NOMO-1 treated with dmso at 0.1 percent for 144 hours (cell line): ENCODE results near the gene N4BP2L2.

Experiments used
- DNase-seq: peaks from one replicate; lab custom pipeline; 2025; ENCODE audit not compliant: unreplicated experiment; lab: John Stamatoyannopoulos, UW

The N4BP2L2 gene

DNA sequence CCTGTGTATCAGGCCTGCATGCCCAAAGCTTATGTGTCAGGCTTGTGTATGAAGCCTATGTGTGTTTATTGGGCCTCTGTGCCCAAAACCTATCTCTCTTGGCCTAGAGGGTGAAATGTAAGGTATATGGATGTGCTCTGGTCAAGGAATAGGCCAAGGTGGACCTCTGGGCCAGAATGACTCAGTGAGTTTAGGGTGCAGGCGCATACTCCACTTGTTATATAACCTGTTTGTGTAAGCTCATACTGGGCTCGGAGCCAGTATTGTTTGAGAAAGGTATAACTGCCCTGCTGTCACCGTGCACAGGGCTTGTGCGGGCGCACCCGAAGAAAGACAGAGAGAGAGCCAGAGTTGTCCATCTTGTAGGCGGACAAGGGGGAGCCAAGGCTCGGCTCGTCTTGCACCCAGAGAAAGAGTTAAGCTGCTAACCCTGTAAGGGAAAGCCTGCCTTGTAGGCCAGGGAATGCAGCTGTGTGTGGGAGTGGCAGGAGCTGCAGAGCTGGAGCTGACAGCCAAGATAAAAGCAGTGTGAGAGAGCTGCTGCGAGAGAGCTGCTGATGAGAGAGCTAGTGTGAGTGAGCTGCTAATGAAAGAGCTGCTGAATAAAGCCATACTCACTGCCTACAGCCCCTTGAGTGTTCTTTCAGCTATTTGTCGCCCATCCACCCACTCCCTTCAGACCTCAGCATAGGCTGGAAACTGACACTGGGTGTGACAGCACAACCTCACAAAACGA is 67.2 kb downstream of the N4BP2L2 start:
- DNase-seq = no peak

DNA sequence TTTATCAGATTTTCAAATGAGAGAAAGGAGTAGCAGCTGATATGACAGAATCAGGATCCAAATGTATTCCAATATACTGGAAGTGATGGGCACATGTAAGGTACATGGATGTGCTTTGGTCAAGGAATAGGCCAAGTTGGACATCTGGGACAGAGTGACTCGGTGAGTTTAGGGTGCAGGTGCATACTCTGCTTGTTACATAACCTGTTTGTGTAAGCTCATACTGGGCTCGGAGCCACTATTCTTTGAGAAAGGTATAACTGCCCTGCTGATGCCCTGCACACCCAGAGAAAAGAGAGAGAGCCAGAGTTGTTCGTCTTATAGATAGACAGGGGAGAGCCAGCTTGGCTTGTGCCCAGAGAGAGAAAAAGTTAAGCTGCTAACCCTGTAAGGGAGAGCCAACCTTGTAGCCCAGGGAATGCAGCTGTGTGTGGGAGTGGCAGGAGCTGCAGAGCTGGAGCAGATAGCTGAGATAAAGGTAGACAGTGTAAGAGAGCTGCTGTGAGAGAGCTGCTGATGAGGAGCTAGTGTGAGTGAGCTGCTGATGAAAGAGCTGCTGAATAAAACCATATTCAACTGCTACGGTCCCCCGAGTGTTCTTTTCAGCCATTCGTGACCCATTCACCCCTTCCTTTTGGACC is 70.0 kb downstream of the N4BP2L2 start:
- DNase-seq = no peak

DNA sequence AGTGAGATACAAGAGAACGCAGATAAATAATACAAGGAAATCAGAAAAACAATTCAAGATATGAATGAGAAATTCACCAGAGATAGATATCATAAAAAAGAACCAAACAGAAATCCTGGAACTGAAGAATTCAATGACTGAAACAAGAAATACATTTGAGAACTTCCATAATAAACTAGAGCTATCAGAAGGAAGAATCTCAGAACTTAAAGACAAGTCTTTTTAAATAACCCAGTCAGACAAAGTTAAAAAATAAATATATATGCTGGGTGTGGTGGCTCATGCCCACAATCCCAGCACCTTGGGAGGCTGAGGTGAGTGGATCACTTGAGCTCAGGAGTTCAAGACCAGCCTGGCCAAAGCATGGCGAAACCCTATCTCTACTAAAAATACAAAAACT is 82.0 kb downstream of the N4BP2L2 start:
- no peak for DNase-seq

DNA sequence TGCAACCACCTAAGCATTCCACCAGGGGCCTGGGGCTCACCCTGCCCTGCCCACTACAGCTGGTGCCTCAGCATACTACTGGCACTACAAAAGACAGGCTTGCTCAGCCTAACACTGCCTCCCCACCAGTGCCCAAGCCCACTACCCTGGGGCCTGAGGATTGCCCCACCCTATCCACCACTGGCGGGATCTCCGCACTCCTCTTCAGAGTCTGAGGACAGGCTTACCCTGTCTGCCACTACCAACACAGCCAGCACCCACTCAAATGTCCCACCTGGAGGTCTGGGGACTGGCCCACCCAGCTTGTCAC is 83.0 kb downstream of the N4BP2L2 start:
- DNase-seq = no peak

DNA sequence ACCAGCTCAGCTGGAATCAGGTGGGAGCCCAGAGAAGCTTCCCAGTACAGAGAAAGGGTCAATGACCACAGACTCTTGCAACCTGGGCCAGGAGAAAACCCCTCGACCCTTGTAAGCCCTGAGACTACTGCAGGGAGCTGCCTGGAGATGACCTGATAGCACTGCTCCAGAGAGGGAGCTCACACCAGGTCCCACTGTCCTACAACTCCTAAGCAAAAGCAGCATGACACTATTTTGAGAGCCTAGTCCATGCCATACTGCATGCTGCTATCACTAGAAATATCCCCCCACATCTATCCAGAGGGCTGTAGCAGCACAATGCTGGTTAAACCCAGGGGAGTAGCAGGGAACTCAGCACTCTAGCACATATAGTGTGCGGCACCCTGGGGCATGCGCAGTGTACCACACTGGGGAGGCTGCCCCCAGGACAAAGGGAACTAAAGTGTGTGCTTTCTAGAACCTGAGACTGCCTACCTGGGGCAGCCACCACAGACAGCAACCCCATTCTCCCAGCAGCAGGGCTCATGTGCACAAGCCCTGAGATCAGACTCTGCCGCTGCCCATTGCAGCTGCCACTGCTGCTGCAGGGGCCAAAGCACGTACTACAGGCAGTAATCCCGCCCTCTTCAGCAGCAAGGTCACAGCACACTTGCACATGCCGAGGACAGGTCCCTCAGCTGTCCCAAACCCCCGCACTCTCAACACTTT is 83.6 kb downstream of the N4BP2L2 start:
- DNase-seq = no peak

DNA sequence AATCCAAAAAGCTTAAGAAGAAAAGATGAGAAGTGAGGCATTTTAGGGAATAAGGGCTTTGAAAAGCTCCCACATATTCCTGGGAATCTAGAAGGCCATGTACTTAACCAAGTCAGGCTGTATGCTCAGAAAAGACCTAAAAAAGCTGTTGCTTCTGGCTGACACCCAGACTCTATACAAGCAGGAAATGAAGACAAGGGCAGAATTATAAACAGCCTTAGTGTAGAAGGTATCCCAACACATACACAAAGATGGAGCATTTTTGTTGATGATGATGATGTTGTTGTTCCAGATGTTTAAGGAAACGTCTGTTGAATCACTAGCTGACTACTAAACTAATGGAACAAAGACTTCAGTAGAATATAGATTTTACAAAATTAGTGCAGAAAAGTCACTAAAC is 84.6 kb downstream of the N4BP2L2 start:
- no peak for DNase-seq

DNA sequence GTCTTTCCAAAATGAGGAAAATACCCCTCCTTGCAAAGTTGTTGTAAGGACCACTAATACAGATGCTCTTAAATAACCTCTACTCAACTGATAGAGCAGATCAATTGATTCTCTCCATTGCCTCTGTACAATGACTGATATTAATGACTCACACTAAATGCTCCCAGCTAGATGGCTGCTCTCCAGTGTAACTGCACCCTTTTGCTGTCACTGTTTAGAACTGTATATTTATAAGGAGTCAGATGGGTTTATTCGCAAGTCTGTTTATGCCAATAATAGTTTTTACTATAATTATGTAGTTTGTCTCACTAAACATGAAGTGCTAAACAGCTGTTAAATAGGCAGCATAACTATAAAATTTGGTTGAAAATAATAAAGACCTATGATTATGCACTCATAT is 89.6 kb downstream of the N4BP2L2 start:
- no peak for DNase-seq

DNA sequence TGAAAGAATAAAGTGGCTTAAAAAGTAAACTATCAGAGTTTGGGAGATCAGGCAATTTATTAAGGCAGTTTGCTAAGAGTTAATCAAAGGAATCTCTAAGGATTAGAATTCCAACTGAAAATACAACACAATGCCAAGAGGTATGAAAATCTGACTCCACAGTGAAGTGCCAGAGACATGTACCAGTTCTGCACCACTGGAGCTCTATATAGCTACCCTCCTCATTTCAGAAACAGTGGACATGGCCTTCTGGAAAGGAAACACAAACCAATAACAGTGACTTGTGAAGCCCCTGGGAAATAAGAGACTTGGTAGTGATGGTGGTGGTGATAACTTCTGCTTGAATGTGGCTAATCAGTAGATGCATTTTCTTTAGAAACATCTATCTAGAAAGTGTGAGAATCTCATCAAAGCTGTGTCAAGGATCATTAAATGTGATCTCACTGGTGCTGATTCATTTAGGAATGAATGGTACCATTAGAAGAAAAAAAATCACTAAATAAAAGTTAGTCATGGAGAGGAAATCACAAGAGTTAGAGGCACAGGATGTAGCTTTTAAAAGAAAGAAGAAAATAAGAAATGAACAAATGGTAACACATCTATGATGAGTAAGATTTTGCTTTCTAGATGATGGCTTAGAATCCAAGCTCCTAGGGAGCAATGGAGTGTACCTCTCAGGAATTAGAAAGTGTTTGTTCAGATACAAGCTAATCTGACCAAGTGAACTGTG is 90.5 kb downstream of the N4BP2L2 start:
- DNase-seq = no peak

DNA sequence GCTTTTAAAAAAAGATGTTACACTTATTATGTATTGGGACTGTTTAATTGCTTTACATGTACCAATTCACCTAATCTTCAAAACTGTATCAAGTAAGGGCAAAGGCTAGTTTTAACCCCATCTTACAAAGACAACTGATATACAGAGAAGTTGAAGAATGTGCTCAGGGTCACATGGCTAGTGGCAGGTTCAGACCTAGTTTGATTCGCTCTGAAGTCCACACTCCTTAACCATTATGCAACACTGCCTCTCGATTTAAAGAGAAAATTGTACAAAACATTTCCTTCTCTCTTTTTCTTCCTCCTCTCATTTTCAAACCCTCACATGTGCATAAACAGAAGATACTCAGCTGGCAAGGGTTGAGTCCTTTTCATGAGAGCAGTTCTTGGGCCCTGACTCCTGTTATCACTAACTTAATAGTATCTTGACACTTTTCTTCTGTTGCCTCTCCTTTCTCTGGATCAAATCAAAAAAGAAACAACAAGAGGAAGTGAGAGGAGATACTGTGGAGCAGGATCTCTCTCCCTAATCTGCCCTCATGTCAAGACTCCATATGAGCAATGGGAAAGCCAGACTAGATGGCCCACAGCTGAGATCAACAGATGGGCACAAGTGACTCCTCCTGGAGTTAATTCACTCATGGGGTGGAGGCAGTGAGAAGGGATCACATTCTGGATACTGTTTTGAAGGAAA is 91.7 kb downstream of the N4BP2L2 start:
- DNase-seq = peak; percentile 64

DNA sequence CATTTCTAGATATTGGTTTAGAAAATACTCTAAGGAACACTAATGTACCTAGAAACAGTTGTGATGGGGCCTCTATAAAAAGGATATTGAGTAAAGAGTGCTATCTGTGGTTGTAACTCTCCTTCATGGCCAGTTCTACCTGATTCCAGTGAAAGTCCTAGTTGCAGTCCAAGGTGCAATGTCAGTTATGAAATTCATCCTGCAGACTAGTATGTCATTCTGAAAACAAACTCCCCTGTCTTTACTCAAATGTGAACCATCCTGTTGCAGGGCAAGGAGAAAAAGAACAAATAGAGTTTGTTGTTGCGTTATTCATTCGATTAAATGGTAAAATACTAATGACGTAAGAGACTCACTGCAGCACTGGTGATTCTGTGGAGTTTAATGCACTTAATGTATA is 92.4 kb downstream of the N4BP2L2 start:
- no peak for DNase-seq

DNA sequence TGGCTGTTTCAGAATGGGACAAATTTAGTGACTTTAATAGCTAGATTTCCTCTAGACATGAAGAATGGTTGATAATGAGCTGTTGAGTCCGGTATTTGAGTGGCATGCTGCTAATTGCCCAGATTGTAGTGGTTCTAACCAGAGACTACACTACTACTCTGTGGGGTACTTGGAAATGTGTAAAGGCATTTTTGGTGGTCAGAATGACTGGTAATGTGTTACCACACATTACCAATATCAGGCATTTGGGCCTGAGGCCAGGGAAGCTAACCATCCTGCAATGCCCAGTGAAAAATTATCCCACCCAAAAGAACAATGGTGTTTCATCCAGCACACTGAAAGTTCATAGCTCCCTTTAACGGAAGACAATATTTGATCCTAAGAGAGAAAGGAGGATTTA is 93.1 kb downstream of the N4BP2L2 start:
- no peak for DNase-seq

DNA sequence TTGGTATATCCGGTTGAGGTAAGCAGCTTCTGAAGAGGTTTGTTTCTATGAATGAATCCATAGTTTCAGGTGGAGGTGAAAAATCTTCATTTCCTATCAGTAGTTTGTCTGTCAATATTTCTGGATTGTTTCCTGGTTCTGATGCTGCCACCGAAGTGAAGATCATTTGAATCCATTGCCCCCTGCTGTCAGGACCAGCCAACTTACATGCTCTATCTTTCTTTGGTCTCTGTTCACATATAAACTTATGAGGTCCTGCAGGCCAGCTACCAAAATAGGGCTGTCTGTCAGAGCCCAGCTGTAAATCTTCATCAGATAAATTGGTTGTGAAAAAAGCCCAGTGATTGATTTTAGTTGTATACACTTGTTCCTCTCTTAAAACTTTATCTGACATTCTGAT is 95.5 kb downstream of the N4BP2L2 start:
- DNase-seq = peak; percentile 40

DNA sequence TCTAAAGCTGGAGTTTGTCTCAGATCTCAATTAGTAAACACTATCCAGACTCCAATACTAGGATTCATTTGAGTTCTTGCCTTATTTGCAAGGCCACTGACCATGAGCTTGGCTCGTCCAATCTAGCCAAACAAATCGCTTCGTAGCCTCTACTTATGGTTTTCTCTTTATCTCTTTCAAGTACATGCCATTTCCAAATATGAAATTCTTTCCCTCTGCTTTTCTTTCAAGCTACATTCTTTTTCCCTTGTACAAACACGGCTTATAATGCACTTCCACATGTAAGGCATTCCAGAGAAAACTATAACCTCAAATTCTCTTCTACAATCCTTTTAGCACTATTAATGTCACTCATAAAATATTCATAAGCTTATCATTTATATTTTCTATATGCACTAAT is 99.7 kb downstream of the N4BP2L2 start:
- DNase-seq = no peak

DNA sequence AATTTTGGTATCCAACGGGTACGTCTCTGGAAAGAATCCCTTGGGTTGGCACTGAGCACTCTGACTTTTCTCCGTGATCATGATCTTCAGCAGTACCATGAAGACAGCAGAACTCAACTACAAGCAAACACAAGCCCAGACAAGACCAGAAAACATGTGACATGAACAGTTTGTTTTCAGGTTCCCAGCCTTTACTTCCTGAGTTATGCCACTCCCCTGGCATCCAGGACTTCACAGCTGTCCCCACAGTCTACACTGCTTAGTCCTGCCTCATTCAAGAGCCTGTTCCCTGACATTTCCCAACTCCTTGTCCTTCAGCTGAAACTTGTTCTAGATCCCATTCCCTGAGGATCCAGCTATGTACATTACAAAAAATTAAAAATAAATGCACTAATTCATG is 105.7 kb downstream of the N4BP2L2 start:
- no peak for DNase-seq

DNA sequence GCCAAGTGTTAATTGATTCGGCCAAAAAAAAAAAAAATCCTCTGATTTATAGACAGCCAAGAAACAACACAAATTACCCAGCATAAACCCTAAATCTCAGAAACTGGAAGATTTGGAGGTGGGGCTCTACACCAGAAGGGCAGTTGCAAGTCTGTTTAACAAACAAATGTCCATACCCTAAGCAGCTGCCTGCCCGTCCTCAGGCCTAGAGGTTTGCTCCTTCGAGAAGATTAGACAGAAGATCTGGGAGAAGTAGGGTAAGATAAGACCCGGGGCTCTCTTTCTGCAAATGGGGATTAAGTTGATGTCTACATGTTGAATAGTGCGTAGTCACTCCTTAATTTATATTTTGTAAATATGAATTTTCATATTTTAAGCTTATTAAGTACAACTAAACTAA is 107.2 kb downstream of the N4BP2L2 start:
- no peak for DNase-seq

DNA sequence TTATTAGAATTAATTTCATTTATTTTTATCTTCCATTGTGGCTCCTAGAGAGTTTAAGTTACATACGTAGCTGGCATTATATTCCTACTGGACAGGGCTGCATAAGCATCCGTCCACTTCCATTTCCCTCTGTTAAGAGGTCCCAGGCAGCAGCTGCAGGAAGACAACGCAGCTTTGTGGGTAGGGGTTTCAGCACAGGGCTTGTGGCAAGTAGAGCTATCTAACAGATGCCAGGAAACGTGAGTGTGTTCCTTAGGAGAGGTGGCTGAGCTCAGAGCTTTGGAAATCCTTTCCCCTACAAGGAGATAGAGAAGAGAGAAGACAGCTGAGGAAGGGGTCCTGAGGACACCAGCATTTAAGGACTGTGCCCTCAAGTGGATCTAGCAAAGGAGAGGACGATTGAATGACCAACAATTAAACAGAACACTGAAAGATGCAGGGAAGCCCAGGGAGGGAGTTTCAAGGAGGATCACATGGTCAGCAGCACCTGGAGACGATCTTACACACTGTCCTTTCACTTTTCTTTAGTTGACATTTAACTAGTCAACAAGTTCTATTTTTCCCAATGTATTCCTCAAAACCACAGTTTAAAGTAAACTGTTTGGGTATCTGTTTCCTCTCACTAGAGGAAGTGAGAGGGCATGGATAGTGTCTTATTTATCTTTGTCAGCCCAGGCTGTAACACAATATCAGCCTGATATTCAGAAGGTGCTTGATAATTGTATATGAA is 108.4 kb downstream of the N4BP2L2 start:
- DNase-seq = no peak

DNA sequence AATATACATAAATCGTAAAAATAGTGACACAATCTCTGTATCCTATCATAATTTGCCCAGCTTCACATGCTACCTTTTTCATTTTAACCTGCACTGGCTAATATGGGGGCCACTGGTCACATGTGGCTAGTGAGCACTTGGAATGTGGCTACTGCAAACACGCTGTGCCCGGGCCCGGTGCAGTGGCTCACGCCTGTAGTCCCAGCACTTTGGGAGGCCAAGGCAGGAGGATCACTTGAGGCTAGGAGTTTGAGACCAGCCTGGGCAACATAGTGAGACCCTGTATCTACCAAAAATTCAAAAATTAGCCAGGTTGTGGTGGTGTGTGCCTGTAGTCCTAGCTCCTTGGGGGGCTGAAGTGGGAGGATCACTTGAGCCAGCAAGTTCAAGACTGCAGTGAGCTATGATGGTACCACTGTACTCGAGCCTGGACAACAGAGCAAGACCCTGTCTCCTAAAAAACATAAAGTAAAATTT is 109.1 kb downstream of the N4BP2L2 start:
- no peak for DNase-seq

DNA sequence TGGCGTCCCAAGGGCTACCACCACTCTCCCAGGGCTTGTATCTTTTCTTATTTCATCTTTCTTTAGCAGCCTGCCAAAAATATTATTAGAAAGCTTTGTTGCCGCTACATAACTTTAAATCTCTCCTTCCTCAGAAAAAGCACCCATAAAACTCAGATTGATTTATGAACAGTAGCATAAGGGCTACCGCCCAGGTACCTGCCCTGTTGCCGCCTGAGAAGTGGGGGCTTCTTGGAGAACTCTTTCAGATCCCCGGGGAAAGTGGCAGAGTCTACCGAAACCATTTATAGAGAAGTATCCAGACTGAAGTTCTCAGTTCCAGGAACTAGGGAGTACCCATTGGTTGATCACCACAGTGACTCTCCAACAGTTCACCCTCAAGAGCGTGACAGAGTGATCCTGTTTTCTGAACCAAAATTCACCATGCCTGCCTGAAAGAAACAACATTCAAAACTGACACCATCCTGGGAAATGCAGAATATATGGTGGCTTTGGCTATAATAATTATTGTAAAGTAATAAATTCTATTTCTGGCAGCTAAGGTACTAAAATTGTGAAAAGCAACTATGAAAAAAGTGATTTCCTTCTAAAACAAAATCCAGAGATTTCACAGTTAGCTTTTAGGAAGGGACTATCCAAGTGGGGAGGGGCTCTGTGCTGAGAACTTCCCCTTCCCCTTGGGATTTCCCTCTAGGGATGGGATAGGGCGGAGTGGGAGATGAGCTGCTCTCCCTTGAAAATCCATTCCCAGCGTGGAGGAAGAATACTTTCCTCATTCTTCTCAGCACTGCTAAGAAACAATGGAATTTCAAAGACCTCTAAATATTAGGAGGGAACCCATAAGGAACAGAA is 109.8 kb downstream of the N4BP2L2 start:
- peak; percentile 47 for DNase-seq

DNA sequence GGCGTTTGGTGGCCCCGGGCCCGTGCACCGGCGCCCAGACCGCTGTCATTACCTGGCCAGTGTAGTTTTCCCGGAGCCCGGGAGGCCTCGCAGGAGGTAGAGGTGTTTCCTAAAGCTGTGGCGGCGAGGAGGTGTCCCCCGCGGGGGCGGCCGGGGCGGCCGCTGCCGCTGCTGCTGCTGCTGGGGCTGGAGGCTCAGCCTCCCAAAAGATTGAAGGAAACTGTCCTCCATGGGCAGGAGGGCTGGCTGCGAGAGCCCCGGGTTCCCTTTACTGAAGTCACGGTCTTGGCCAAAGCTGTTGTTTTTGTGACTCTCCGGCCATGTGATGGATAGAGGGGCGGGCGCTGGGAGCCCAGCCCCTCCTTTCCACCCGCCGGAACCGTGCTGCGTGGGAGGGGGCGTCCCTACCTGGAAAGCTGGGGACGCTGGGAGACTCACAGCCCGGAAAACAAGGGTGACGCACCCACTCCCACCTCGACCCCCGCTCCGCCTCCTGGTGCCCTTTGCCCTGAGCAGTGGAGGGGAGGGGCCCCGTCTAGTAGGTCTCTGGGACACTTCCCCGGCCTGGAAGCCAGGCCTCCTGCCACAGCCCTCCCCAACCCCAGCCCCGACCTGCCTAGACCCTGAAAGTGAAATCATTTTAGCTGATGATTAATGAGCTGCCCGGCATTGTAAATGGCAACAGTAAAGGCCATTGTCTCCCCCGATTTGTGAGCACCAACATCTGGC is 110.6 kb downstream of the N4BP2L2 start, which contains the start of gene N4BP2L1:
TSS of gene N4BP2L1 (minus strand) at position 279 of the 729 bp plus-strand sequence. CDS start at position 231, 48 bp downstream.
- DNase-seq = peak; percentile 59
